ENCODE measurements around the gene ITGA11. TPM values are rescaled to one million over a fixed set of nuclear protein-coding genes. Genes with fewer than 3 reads are reported as not detected.

Gene ITGA11
- total RNA-seq, 1 donor from 2014 or later, result 7.0 TPM

DNA sequence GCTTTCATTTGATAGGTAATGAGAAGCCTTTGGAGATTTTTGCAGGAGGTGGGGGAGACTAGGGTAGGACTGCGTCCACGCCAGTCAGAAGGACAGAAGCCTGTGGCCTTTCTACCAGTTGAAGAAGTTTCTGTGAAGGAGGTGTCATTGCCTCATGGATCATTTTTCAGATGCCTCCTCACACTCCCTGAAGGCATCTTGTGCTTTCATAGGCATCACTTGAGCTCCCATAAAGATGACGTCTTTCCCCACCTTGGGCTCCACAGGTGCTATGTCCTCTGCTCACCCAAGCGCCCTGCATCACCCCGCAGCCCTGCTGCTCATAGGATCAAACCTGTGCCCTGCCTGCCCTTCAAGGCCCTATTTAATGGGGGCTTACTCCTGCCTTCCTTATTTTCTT, 7.5 kb upstream of the ITGA11 start:
- peaks cover 14% of the 10 kb centered on the region for H3K27me3 ChIP-seq (ENCODE audit: control insufficient read depth, insufficient read depth, low read length)
- TF ChIP-seq, protein P1, sequence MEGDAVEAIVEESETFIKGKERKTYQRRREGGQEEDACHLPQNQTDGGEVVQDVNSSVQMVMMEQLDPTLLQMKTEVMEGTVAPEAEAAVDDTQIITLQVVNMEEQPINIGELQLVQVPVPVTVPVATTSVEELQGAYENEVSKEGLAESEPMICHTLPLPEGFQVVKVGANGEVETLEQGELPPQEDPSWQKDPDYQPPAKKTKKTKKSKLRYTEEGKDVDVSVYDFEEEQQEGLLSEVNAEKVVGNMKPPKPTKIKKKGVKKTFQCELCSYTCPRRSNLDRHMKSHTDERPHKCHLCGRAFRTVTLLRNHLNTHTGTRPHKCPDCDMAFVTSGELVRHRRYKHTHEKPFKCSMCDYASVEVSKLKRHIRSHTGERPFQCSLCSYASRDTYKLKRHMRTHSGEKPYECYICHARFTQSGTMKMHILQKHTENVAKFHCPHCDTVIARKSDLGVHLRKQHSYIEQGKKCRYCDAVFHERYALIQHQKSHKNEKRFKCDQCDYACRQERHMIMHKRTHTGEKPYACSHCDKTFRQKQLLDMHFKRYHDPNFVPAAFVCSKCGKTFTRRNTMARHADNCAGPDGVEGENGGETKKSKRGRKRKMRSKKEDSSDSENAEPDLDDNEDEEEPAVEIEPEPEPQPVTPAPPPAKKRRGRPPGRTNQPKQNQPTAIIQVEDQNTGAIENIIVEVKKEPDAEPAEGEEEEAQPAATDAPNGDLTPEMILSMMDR (IDR thresholded peaks at IDR 0.05; ENCODE audit: insufficient read depth, low read length, poor library complexity, severe bottlenecking), result no peak
- no peak for DNase-seq (ENCODE audit: low read depth)

DNA sequence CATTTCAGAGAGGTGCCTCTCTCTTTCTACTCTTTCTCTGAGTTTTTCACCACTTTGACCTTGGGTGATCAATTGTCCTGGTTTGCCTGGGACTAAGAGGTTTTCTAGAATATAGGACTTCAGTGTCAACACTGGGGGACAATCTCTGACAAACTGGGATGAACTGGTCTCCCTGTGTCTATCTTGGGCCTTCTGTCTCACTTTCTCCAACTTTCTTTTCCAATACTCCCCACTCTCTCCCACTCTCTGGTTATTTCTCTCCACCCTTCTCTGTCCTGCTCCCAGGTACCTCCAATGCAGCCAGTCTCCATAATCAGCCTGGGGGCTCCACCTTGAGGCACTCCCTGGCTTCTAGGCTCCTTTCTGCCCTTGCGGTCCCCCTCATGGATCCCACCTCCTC, 4.7 kb upstream of the ITGA11 start:
- Histone ChIP-seq H3K4me3 (ENCODE audit: low read depth, low read length) (no peak overlapping the region), H3K27me3 (ENCODE audit: control insufficient read depth, insufficient read depth, low read length) (peaks cover 38% of the 10 kb centered on the region), H3K36me3 (ENCODE audit: control insufficient read depth, insufficient read depth, low read length) (no peaks in the 10 kb centered on the region)
- no peak for DNase-seq (ENCODE audit: low read depth)
- TF ChIP-seq, protein P1 (IDR thresholded peaks at IDR 0.05; ENCODE audit: insufficient read depth, low read length, poor library complexity, severe bottlenecking), result no peak

More for the DNA sequence above, 7.5 kb upstream of the ITGA11 start:
- no peak overlapping the region for H3K4me3 ChIP-seq (ENCODE audit: low read depth, low read length)
- no peaks in the 10 kb centered on the region for H3K36me3 ChIP-seq (ENCODE audit: control insufficient read depth, insufficient read depth, low read length)

DNA sequence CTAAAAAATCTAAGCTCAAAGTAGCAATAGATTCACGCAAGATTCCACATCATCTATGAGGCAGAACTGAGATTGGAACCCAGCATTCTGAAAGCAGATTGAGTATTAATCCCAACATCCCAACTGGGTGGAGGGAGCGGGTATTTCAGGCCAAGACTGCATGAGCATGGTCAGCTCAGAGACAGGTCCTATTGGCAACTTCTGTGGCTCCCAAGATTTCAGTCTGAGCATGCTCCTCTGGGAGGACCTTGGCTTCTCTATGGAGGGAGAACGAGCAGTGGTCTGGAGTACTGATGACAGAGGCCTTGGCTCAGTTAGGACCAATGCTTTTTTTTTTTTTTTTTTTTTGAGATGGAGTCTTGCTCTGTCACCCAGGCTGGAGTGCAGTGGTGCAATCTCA, 4.0 kb upstream of the ITGA11 start:
- Histone ChIP-seq H3K27me3 (ENCODE audit: control insufficient read depth, insufficient read depth, low read length) (peaks cover 45% of the 10 kb centered on the region), H3K36me3 (ENCODE audit: control insufficient read depth, insufficient read depth, low read length) (no peaks in the 10 kb centered on the region), H3K4me3 (ENCODE audit: low read depth, low read length) (no peak overlapping the region)
- TF ChIP-seq, protein P1 (IDR thresholded peaks at IDR 0.05; ENCODE audit: insufficient read depth, low read length, poor library complexity, severe bottlenecking), result no peak
- DNase-seq (ENCODE audit: low read depth), result no peak

DNA sequence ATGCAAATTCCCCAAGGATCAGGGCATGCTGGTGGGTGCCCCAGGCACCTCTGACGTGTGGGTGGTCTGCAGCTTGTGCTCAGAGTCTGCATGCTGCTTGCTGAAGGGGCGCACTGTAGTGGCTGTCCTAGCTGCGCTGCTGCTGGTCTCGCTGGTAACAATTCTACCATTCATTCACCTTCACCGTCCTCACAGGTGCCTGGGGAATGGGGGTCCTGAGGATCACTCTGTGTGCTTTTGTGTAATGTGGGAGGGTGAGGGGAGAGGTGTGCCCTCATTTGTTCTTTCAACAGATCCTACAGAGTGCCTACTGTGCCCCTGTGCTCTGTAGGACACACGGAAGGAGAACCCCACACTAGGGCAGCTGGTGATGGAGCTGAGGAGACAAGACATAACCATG, 2.1 kb upstream of the ITGA11 start:
- Histone ChIP-seq H3K36me3 (ENCODE audit: control insufficient read depth, insufficient read depth, low read length) (no peaks in the 10 kb centered on the region), H3K27me3 (ENCODE audit: control insufficient read depth, insufficient read depth, low read length) (peaks cover 52% of the 10 kb centered on the region), H3K4me3 (ENCODE audit: low read depth, low read length) (no peak overlapping the region)
- DNase-seq (ENCODE audit: low read depth), result no peak
- TF ChIP-seq, protein P1 (IDR thresholded peaks at IDR 0.05; ENCODE audit: insufficient read depth, low read length, poor library complexity, severe bottlenecking), result no peak

DNA sequence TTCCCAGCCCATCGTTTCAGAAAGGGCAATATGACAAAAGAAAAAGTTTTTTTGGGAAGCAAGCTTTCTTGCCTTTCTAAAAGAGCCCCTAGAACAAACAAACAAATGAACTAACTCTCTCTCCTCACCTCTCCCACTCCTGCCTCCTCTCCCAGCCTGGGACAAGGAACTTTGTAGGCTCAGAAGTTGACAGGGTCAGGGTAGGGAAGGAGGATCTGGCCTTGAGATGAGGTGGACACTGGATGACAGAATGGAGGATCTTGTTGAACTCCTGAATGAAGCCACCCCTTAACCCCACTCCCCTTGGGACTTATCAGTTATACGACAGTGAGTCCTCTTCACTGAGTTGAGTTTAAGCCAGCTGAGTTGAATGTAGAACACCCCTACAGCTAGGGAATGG, 1.6 kb upstream of the ITGA11 start:
- DNase-seq (ENCODE audit: low read depth), result no peak
- Histone ChIP-seq H3K4me3 (ENCODE audit: low read depth, low read length) (no peak overlapping the region), H3K27me3 (ENCODE audit: control insufficient read depth, insufficient read depth, low read length) (peaks cover 52% of the 10 kb centered on the region), H3K36me3 (ENCODE audit: control insufficient read depth, insufficient read depth, low read length) (no peaks in the 10 kb centered on the region)
- TF ChIP-seq, protein P1 (IDR thresholded peaks at IDR 0.05; ENCODE audit: insufficient read depth, low read length, poor library complexity, severe bottlenecking), result no peak

DNA sequence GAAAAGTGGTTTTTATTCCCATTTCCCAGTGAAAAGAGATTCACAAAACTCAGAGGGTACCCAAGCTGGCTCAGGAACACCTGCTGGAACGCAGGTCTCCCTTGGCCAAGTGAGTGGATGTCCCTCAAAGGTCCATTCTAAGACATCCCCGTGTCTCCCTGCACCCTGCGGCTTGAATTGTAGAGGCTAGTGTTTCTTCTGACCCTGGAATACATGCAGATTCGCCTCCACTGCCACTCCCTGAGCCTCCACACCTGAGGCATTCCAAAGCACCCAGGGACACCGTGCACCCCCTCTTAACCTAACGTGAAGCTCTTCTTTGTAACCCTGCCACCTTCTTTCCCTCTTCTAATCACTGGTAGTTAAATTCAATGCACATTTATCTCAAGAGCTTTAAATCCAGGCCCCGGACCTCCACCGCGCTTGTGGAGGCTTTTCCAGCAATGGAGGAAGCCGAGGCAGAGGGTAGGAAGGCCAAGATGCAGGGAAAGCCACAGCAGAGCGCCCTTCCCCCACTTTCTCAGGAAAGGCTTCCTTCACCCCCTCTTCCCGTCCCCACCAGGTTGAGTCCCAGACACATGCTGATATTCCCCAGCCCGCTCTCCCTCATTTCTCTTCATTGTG, 590 bp upstream of the ITGA11 start:
- Histone ChIP-seq H3K4me3 (ENCODE audit: low read depth, low read length) (no peak overlapping the region), H3K27me3 (ENCODE audit: control insufficient read depth, insufficient read depth, low read length) (peaks cover 47% of the 10 kb centered on the region), H3K36me3 (ENCODE audit: control insufficient read depth, insufficient read depth, low read length) (no peaks in the 10 kb centered on the region)
- no peak for DNase-seq (ENCODE audit: low read depth)
- TF ChIP-seq, protein P1 (IDR thresholded peaks at IDR 0.05; ENCODE audit: insufficient read depth, low read length, poor library complexity, severe bottlenecking), result no peak
